Adrenal gland (tissue), 5 donors: ENCODE results near the gene NDRG2.
A peak's percentile ranks its signal among the peaks of the same experiment; 100 is the strongest.

Source experiments
- CTCF ChIP-seq, 6 experiments: fragments of 450-650 bp in 4 of 6; fragments of 200-600 bp in 2 of 6; sonication (generic) in 1 of 6; IDR thresholded peaks; 1 replicate in 5 of 6; 2 replicates in 1 of 6; pipeline versions ENCODE4 v1.5.1 to v1.8.0; 2016 to 2021; ENCODE audit warnings: antibody characterized with exemption in 6 of 6, mild to moderate bottlenecking in 2 of 6, moderate library complexity in 1 of 6
- POLR2A ChIP-seq, 2 donors: fragments of 450-650 bp; IDR thresholded peaks; one replicate each; pipeline ENCODE4 v1.6.1; 2017; ENCODE audit warnings: antibody characterized with exemption in 2 of 2, mild to moderate bottlenecking in 2 of 2, moderate library complexity in 1 of 2
- donor health status: DM: no; HTN: no; CAD: no.

- TF ChIP-seq POLR2A (IDR thresholded peaks at IDR 0.05) (peak in 1 of 2 donors; percentile 22), CTCF (IDR thresholded peaks at IDR 0.05) (no peak)
Observed at GRCh38 chr14:21015312-21015711, 9.5 kb downstream of the NDRG2 start.
